Mesodermal cell (in vitro differentiated cells): ENCODE results near the gene ARHGAP12.

ENCODE experiments used
- H3K27ac ChIP-seq: 2 replicates; pipeline ENCODE4 v1.7.0; 2013; ENCODE audit warnings: mild to moderate bottlenecking, low read depth, low read length, moderate library complexity; ENCODE audit not compliant: severe bottlenecking
- H3K36me3 ChIP-seq: 2 replicates; pipeline ENCODE4 v1.7.1; 2013; ENCODE audit warnings: mild to moderate bottlenecking, low read length, moderate library complexity; ENCODE audit not compliant: control insufficient read depth, insufficient read depth
- H3K4me1 ChIP-seq: one replicate; pipeline ENCODE4 v1.7.1; 2013; ENCODE audit warnings: mild to moderate bottlenecking, low read length; ENCODE audit not compliant: insufficient read depth, control insufficient read depth, poor library complexity, severe bottlenecking
- H3K4me3 ChIP-seq: 2 replicates; pipeline ENCODE4 v1.7.0; 2013; ENCODE audit warnings: low read length, control low read depth, mild to moderate bottlenecking; ENCODE audit not compliant: insufficient read depth, poor library complexity, severe bottlenecking; ENCODE audit errors: extremely low read depth
- H3K9me3 ChIP-seq: 2 replicates; pipeline ENCODE4 v1.7.1; 2013; ENCODE audit warnings: mild to moderate bottlenecking, low read length, moderate library complexity; ENCODE audit not compliant: control insufficient read depth
- WGBS, 2 experiments: methylation state at CpG; one replicate each; pipeline ENCODE4 v1.1.5; 2013; ENCODE audit warnings: missing lambda C conversion rate in 2 of 2; ENCODE audit not compliant: insufficient coverage in 2 of 2; 5-methylcytosine and 5-hydroxymethylcytosine counted together

The ARHGAP12 gene

DNA sequence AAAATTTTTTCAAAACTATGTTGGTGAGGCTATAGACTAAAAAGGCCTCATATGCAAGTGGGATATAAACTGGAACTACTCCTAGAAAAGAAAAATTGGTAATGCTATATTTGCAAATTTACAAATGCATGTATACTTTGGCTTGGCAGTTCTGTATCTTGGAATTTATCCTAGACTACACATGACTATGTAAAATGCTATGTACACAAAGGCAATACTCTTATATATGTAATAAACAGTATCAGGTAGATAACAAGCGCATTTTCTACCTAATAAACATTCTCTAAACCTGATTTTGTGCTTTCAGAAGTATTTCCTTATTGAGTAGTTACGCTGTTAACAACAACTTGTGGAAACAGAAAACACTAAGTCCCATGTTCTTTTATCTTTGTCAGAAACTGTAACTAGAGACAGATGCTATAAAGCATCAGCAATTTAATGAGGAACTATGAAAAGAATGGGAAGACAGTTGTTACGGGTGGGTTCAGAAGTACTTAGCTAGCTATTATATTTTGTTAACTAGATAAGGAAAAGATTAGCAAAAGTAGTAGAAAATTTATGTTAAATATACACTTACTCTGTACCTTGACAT, 107.8 kb downstream of the ARHGAP12 start:
- Histone ChIP-seq H3K4me3 (no peak overlapping the region), H3K36me3 (peaks cover 2% of the 10 kb centered on the region), H3K4me1 (no peaks in the 10 kb centered on the region), H3K27ac (no peak overlapping the region), H3K9me3 (no peaks in the 10 kb centered on the region)
- 100% methylated on average over 1 of the region's 3 CpGs; no CpG with 5 or more reads in 1 of the 2 experiments for WGBS, 2 experiments

DNA sequence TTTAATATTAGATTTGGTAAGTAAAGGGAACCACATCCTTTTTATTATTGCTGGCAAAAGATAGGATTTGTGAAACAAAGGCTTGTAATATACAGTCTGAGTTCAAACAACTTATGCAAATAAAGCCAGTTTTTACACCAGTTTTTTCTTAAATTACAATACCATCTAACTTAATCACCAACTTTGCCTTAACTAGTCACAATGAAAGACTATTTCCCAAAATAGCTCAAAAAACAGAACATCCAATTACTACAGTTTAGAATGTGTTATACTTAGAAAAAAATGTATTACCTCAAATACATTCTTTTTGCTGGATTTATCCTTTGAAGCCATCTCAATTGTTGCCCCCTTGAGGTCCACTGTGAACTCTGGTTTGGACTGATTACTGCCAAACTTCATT, 108.5 kb downstream of the ARHGAP12 start:
- H3K4me3 ChIP-seq = no peak overlapping the region
- no peak overlapping the region for H3K27ac ChIP-seq
- peaks cover 4% of the 10 kb centered on the region for H3K36me3 ChIP-seq

DNA sequence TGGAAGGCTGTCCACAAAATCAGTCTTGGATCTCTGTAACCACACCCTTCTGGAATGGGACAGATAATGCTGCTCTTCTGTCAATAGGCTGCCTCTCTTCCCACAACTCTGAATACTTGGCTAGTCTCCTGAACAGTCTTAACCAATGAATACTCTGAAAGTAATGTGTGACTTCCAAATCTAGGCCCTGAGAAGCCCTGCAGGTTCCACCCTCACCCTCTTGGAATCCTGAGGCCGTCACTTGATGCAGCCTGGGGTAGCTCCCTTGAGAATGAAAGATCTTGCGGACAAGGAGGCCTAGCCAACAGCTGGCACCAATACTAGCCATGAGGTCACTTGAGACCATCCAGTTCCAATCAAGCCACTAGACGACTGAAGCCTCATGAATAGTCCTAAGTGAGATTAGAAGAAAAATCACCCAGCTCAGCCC, 109.2 kb downstream of the ARHGAP12 start:
- H3K4me1 ChIP-seq = no peaks in the 10 kb centered on the region
- H3K27ac ChIP-seq = no peak overlapping the region
- no peaks in the 10 kb centered on the region for H3K9me3 ChIP-seq
- H3K36me3 ChIP-seq = peaks cover 5% of the 10 kb centered on the region
- H3K4me3 ChIP-seq = no peak overlapping the region
- WGBS, 2 experiments = 100% methylated on average over 2 of the region's 3 CpGs

More for the DNA sequence above, 108.5 kb downstream of the ARHGAP12 start:
- Histone ChIP-seq H3K4me1 (no peaks in the 10 kb centered on the region), H3K9me3 (no peaks in the 10 kb centered on the region)

DNA sequence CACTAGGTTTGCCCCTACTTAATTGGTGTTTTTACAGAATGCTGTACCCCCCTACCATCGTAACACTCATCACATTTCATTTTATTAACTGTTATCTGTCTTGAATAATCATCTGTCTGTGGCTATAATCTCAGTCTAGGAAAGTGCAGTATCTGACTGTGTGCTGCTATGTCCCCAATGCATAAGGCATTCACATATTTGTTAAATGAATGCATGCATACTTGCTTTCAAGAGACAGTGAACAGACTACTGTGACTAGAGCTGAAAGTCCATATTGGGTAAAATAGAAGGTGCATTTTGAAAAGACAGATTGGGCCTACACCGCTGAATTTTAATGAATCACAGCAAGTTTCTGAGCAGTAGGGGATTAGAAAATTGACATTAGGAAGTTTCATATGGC, 112.3 kb downstream of the ARHGAP12 start:
- H3K9me3 ChIP-seq = no peaks in the 10 kb centered on the region
- whole genome bisulfite sequencing, 2 experiments = 95 to 100% methylated on average over 1 to 2 of the region's 2 CpGs
- H3K36me3 ChIP-seq = peaks cover 15% of the 10 kb centered on the region
- H3K4me3 ChIP-seq = no peak overlapping the region
- no peaks in the 10 kb centered on the region for H3K4me1 ChIP-seq
- peak overlapping the region; percentile 8 for H3K27ac ChIP-seq

DNA sequence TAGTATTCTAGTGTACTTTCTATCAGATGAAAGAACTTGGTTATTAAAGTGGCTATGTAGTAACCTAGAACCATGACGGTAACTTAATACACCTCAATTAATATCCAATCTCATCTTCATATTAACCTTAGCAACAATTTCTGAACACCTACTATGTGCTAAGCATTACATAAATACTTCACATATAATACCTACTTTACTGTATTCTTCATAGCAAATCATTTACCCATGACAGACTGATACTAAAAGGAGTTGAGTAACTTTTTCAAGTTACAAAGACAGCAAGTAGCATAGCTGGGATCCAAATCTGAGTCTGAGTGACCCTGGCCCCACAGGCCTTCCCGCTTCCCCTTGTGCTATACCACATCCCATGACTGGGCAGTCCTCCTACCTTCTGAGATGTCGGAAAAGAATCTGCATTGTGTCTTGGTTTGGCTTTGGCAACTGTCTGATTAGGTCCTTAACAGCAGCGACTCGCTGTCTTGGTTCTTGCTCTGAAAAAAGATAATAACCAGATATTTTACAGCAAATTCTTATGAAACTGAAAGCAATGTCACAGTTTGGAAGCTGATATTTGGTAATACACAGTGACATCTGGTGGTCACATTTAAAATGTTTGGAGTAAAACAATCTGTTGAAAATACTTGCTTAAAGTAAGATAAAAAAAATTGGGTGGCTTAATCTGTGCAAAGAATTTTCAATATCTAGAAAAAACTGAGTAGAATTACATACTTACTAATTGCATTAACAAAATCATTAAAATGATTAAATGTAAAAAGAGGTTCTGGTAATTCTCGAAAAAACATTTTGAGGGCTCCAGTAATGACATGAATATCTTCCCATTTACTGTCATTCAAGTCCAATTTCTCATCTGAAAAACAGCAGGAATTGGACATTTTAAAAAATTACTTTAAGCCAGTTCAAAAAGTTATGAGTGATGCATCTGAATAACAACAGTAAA, 120.1 kb downstream of the ARHGAP12 start:
- WGBS, 2 experiments = 83% methylated on average over 2 of the region's 6 CpGs; no CpG with 5 or more reads in 1 of the 2 experiments
- Histone ChIP-seq H3K4me1 (no peaks in the 10 kb centered on the region), H3K4me3 (no peak overlapping the region), H3K27ac (peak overlapping the region; percentile 6), H3K36me3 (peaks cover 22% of the 10 kb centered on the region), H3K9me3 (no peaks in the 10 kb centered on the region)

DNA sequence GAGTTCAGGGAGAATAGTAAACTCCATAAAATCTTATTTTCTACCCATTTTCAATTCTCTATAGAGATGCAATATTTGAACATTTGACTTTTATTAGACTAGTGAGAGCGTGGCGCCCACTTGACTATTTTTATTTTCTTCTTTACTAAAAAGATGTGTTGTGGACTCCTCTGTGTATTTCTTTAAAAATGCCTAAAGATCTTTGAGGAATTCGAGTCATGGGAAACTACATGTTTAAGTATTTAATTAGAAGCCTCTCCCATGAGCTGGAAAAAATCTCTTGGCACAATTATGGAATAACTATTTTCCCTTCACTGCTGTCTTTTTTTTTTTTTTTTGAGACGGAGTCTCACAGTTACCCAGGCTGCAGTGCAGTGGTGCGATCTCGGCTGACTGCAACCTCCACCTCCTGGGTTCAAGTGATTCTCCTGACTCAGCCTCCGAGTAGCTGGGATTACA, 124.2 kb downstream of the ARHGAP12 start:
- peaks cover 34% of the 10 kb centered on the region for H3K36me3 ChIP-seq

DNA sequence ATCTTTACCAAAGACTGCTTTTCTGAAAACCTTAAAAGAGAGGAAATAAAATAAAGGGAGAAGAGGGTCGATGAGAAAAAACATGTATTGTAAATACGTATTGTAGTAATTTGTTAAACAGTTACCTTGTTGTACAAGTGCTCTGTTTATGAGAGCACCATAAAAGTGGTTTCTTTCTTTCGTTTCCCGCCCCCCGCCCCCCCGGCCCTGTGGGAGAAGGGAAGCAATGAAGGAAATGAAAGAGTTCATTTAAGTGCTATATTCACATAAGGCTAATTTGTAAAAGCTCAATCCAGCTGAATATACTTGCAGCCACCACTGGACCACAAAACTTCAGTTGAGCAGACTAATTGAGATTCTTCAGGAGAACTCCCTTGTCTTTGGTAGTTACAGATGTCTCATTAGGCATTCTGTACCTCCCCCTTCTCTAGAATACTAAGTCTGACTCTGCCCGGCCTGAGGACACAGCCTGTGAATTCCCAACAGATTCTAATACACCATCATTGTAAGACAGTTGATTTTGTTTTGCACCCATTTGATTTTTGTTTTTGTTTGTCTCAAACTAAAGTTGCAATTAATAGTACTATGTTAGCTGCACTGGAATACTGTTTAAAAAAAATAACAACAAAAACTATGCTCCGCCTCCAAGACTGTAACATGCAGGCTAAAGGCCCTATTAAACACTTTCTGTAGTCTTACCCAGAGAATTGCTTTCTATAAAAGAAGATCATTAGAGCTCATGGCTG, 124.9 kb downstream of the ARHGAP12 start:
- Histone ChIP-seq H3K36me3 (peaks cover 30% of the 10 kb centered on the region), H3K27ac (no peak overlapping the region), H3K4me1 (no peaks in the 10 kb centered on the region), H3K9me3 (no peaks in the 10 kb centered on the region), H3K4me3 (no peak overlapping the region)
- 94 to 100% methylated on average over 2 to 3 of the region's 8 CpGs for WGBS, 2 experiments

More for the DNA sequence above, 124.2 kb downstream of the ARHGAP12 start:
- Histone ChIP-seq H3K4me3 (no peak overlapping the region), H3K4me1 (no peaks in the 10 kb centered on the region), H3K9me3 (no peaks in the 10 kb centered on the region), H3K27ac (no peak overlapping the region)
- 83 to 100% methylated on average over 1 to 3 of the region's 7 CpGs for WGBS, 2 experiments

DNA sequence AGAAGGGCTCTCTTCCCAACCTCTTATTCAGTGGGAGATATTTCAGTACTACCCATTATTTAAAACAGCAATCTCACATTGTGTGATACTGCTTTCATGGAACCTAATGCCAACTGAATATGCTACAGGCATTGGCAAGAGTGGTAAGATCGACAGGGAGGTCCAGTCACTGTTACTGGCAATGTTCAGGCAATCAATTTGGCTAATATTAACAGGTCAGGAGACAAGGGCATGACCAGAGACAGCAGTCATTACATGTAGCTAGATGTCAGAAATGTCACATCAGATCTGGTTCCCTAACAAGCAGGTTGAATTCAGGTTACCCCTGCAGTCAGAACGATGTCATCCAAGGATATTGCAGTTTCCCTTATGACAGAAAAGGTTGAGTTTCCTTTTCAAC, 129.4 kb downstream of the ARHGAP12 start:
- WGBS, 2 experiments = 100% methylated on average over 2 of the region's 2 CpGs
- peaks cover 18% of the 10 kb centered on the region for H3K36me3 ChIP-seq
- no peak overlapping the region for H3K27ac ChIP-seq
- no peaks in the 10 kb centered on the region for H3K9me3 ChIP-seq
- no peak overlapping the region for H3K4me3 ChIP-seq
- no peaks in the 10 kb centered on the region for H3K4me1 ChIP-seq

DNA sequence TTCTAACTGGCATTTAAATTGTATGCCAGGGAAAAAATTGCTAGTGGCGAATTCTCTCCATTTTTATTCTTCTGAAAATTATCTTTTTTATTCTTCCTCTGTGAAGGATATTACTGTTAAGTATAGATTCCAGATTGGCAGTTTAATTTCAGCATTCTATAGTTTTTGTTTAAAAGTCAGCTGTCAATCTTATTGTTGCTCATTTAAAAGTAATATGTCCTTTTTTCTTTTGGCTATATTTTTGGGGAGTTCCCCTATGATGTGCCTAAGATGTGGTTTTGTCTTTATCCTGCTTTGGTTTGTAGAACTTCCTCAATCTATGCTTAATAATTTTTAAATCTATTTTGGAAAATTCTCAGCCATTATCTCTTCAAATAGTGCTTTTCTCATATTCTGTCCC, 135.9 kb downstream of the ARHGAP12 start:
- no peaks in the 10 kb centered on the region for H3K9me3 ChIP-seq
- H3K27ac ChIP-seq = no peak overlapping the region
- WGBS, 2 experiments = no CpG with 5 or more reads among the region's 1 CpG
- no peak overlapping the region for H3K4me3 ChIP-seq
- no peaks in the 10 kb centered on the region for H3K4me1 ChIP-seq
- H3K36me3 ChIP-seq = no peaks in the 10 kb centered on the region

DNA sequence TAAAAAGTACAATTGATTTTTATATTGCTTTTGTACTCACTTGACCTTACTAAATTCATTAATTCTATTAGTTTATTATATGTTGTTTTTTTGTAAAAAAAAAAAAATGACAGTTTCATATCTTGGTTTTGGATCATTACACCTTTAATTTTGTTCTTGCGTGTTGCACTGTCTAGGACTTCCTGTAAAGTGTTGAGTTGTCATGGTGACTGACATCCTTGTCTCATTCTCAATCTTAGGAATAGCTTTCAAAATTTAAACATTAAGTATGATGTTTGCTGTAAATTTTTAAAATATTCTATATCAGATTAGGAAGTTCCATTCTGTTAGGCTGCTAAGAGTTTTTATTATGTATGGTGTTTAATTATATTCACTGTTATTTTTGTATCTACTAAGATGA, 139.1 kb downstream of the ARHGAP12 start:
- Histone ChIP-seq H3K4me3 (no peak overlapping the region), H3K4me1 (no peaks in the 10 kb centered on the region), H3K27ac (no peak overlapping the region), H3K36me3 (no peaks in the 10 kb centered on the region), H3K9me3 (no peaks in the 10 kb centered on the region)
- no CpG with 5 or more reads among the region's 1 CpG for WGBS, 2 experiments
